ENCODE results near the gene LCE2A.

The LCE2A gene

GRCh38 chr1:152697701-152698600, at the start of gene LCE2A:
Gene LCE2A (plus strand): TSS chr1:152698345. CDS start chr1:152698902, 557 bp downstream.
- H3F3A ChIP-seq (ENCODE audit: low read depth): no peaks in the 10 kb centered on the region
- TF ChIP-seq CTCF (conservative IDR thresholded peaks at IDR 0.05; ENCODE audit: low read length) (no peak), EZH2phosphoT487 (IDR thresholded peaks at IDR 0.05; ENCODE audit: borderline replicate concordance) (no peak)

GRCh38 chr1:152654110-152654509, 44.0 kb upstream of the LCE2A start:
- Histone ChIP-seq H3K9me2 (replicated peaks; ENCODE audit: low read depth, low read length) (no peaks in the 10 kb centered on the region), H3K4me3 (ENCODE audit: low read length, poor library complexity, severe bottlenecking) (peak overlapping the region; percentile 15), H4K20me1 (ENCODE audit: insufficient read depth, low read length, poor library complexity, severe bottlenecking) (no peaks in the 10 kb centered on the region), H3K4me2 (ENCODE audit: low read depth, low read length, poor library complexity, severe bottlenecking) (peak overlapping the region; percentile 53), H2AFZ (ENCODE audit: low read length) (peak overlapping the region; percentile 65), H3K27me3 (ENCODE audit: insufficient read depth, low read length, poor library complexity, severe bottlenecking) (no peaks in the 10 kb centered on the region), H3F3A (ENCODE audit: low read depth) (no peaks in the 10 kb centered on the region), H3K79me2 (ENCODE audit: insufficient read depth, low read length) (no peaks in the 10 kb centered on the region), H3K4me1 (ENCODE audit: insufficient read depth, low read length, poor library complexity, severe bottlenecking) (peaks cover 4% of the 10 kb centered on the region), H3K9ac (ENCODE audit: low read depth, low read length, poor library complexity, severe bottlenecking) (no peak overlapping the region), H3K9me3 (ENCODE audit: insufficient read depth, low read depth, low read length) (no peaks in the 10 kb centered on the region), H3K36me3 (ENCODE audit: insufficient read depth, low read length) (no peaks in the 10 kb centered on the region)
- TF ChIP-seq CTCF (conservative IDR thresholded peaks at IDR 0.05; ENCODE audit: low read length) (peak; percentile 89), EZH2phosphoT487 (IDR thresholded peaks at IDR 0.05; ENCODE audit: borderline replicate concordance) (no peak)

More at GRCh38 chr1:152697701-152698600, at the start of gene LCE2A:
- Histone ChIP-seq H3K9me3 (ENCODE audit: insufficient read depth, low read depth, low read length) (no peaks in the 10 kb centered on the region), H3K79me2 (ENCODE audit: insufficient read depth, low read length) (no peaks in the 10 kb centered on the region), H4K20me1 (ENCODE audit: insufficient read depth, low read length, poor library complexity, severe bottlenecking) (no peaks in the 10 kb centered on the region), H3K36me3 (ENCODE audit: insufficient read depth, low read length) (no peaks in the 10 kb centered on the region), H3K9me2 (replicated peaks; ENCODE audit: low read depth, low read length) (no peaks in the 10 kb centered on the region), H3K4me1 (ENCODE audit: insufficient read depth, low read length, poor library complexity, severe bottlenecking) (no peaks in the 10 kb centered on the region), H3K4me2 (ENCODE audit: low read depth, low read length, poor library complexity, severe bottlenecking) (no peak within 1 kb of the TSS), H3K27me3 (ENCODE audit: insufficient read depth, low read length, poor library complexity, severe bottlenecking) (no peaks in the 10 kb centered on the region), H2AFZ (ENCODE audit: low read length) (no peak within 1 kb of the TSS), H3K9ac (ENCODE audit: low read depth, low read length, poor library complexity, severe bottlenecking) (no peak within 1 kb of the TSS), H3K4me3 (ENCODE audit: low read length, poor library complexity, severe bottlenecking) (no peak within 1 kb of the TSS)

DNA sequence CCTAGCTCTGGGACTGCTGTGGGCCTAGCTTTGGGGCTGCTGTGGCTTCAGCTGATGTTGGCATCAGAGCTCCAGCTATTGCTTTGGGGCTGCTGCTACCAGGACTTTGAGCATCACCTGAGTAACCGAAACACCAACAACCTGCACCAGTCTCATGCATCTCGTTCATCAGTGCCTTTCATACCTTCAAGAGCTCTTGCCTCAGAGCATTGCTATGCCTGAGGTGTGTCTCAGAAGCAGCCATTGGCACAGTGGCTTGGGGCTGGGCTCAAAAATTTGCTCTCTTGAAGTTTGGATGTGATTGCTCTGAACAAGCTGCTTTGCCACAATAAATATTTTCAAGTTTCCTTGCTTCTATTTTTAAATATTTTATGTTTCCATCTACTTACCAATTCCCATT, 41.7 kb upstream of the LCE2A start:
- Histone ChIP-seq H3K4me1 (ENCODE audit: insufficient read depth, low read length, poor library complexity, severe bottlenecking) (peaks cover 4% of the 10 kb centered on the region), H3K36me3 (ENCODE audit: insufficient read depth, low read length) (no peaks in the 10 kb centered on the region), H3K9me3 (ENCODE audit: insufficient read depth, low read depth, low read length) (no peaks in the 10 kb centered on the region), H4K20me1 (ENCODE audit: insufficient read depth, low read length, poor library complexity, severe bottlenecking) (no peaks in the 10 kb centered on the region), H3K9ac (ENCODE audit: low read depth, low read length, poor library complexity, severe bottlenecking) (no peak overlapping the region), H3K27me3 (ENCODE audit: insufficient read depth, low read length, poor library complexity, severe bottlenecking) (no peaks in the 10 kb centered on the region), H3K4me2 (ENCODE audit: low read depth, low read length, poor library complexity, severe bottlenecking) (no peak overlapping the region), H3K9me2 (replicated peaks; ENCODE audit: low read depth, low read length) (no peaks in the 10 kb centered on the region), H2AFZ (ENCODE audit: low read length) (no peak overlapping the region), H3K79me2 (ENCODE audit: insufficient read depth, low read length) (no peaks in the 10 kb centered on the region), H3F3A (ENCODE audit: low read depth) (no peaks in the 10 kb centered on the region), H3K4me3 (ENCODE audit: low read length, poor library complexity, severe bottlenecking) (no peak overlapping the region)
- TF ChIP-seq CTCF (conservative IDR thresholded peaks at IDR 0.05; ENCODE audit: low read length) (no peak), EZH2phosphoT487 (IDR thresholded peaks at IDR 0.05; ENCODE audit: borderline replicate concordance) (no peak)

Measured in Loucy (cell line).